K562 (cell line): ENCODE measurements around the gene HEATR9. TPM values are rescaled to one million over a fixed set of nuclear protein-coding genes. Genes with fewer than 3 reads are reported as not detected.

Source experiments
- CEBPB ChIP-seq: fragments of 450-650 bp; IDR thresholded peaks from 2 replicates; pipeline ENCODE4 v1.6.1; 2016; ENCODE audit warnings: missing genetic modification characterization, missing compliant biosample characterization
- CREB1 ChIP-seq, 2 experiments: sonication (generic) in 1 of 2; formaldehyde crosslinking in 1 of 2; IDR thresholded peaks; 2 replicates each; pipeline versions ENCODE4 v1.6.1 to v1.8.0; 2012 to 2022; ENCODE audit warnings: inconsistent platforms in 1 of 2, mild to moderate bottlenecking in 1 of 2, missing genetic modification reagents in 1 of 2, moderate library complexity in 1 of 2
- DMBX1 ChIP-seq: fragments of 250-450 bp; sonication (Bioruptor Pico); IDR thresholded peaks from 2 replicates; pipeline ENCODE4 v1.8.0; 2022; ENCODE audit warnings: inconsistent platforms, mild to moderate bottlenecking, moderate library complexity, borderline replicate concordance
- GATA2 ChIP-seq: sonication (generic); formaldehyde crosslinking; IDR thresholded peaks from 2 replicates; pipeline ENCODE4 v1.4.0; 2020; ENCODE audit warnings: mild to moderate bottlenecking, missing genetic modification reagents
- NCOA4 ChIP-seq: fragments of 450-650 bp; IDR thresholded peaks from 2 replicates; pipeline ENCODE4 v1.6.1; 2018; ENCODE audit warnings: mild to moderate bottlenecking; ENCODE audit not compliant: partially characterized antibody
- NFIC ChIP-seq: fragments of 450-650 bp; IDR thresholded peaks from 2 replicates; pipeline ENCODE4 v1.6.1; 2017; ENCODE audit warnings: mild to moderate bottlenecking, inconsistent platforms
- RREB1 ChIP-seq: fragments of 250-450 bp; sonication (Bioruptor Pico); IDR thresholded peaks from 2 replicates; pipeline ENCODE4 v1.4.0; 2020
- USF2 ChIP-seq: sonication (generic); formaldehyde crosslinking; IDR thresholded peaks from 2 replicates; pipeline ENCODE4 v1.5.0; 2020; ENCODE audit warnings: missing genetic modification reagents
- ZNF311 ChIP-seq: fragments of 250-450 bp; sonication (Bioruptor Pico); IDR thresholded peaks from 2 replicates; pipeline ENCODE4 v1.4.0; 2020; ENCODE audit warnings: mild to moderate bottlenecking, moderate library complexity
- ZNF407 ChIP-seq: fragments of 450-650 bp; IDR thresholded peaks from 2 replicates; pipeline ENCODE4 v1.6.1; 2016; ENCODE audit warnings: low read depth
- ZNF583 ChIP-seq: fragments of 250-450 bp; sonication (Bioruptor Pico); IDR thresholded peaks from 2 replicates; pipeline ENCODE4 v1.4.0; 2020
- polyA plus RNA-seq, 8 experiments: library from polyadenylated mRNA; depleted of rRNA in 4 of 8; stranded (reverse) in 5 of 8; unstranded in 3 of 8; fragments of >200 nt; fragmentation: Nextera tagmentation in 2 of 8; fragmentation: Illumina TruSeq in 1 of 8; extraction: Ambion mirVana in 2 of 8; extraction: Trizol in 1 of 8; gene quantifications; 2 replicates each; pipeline versions ENCODE4 v1.2.1 to v1.2.3, GENCODE V29; 2011 to 2014; ENCODE audit warnings: inconsistent platforms in 1 of 8, missing spikeins in 1 of 8
- total RNA-seq, 7 experiments: library from RNA; depleted of rRNA in 6 of 7; stranded (reverse); fragments of >200 nt in 6 of 7; fragmentation: Illumina TruSeq in 2 of 7; extraction: Trizol in 2 of 7; gene quantifications; 2 replicates each; pipeline versions ENCODE4 v1.2.1 to v1.2.3, GENCODE V29; 2011 to 2021; ENCODE audit warnings: low replicate concordance in 1 of 7

The HEATR9 gene
- total and polyA plus RNA-seq, 9 of the 15 experiments (the other 6 are each of a cell fraction or from before 2014, with no cell fraction given), result not detected

GRCh38 chr17:35898283-35899070 lies 29.8 kb upstream of the HEATR9 start (continued):
- no peak for TF ChIP-seq ZNF407
- 0 out of 2 replicates have a peak, but pooled peaks have one; percentile 24 for TF ChIP-seq ZNF311 (CRISPR knock-in tag)
- TF ChIP-seq CEBPB (tag), result peak; percentile 40; the same call in 1 of the 2 replicates
- TF ChIP-seq RREB1, result 0 out of 2 replicates have a peak, but pooled peaks have one; percentile 37
- TF ChIP-seq CREB1 (IDR thresholded peaks at IDR 0.05), result no peak
- TF ChIP-seq CREB1 (CRISPR knock-in tag; IDR thresholded peaks at IDR 0.05), result no peak
- peak; percentile 45; the same call in 1 of the 2 replicates for TF ChIP-seq NFIC
- peak; percentile 68 for TF ChIP-seq USF2 (CRISPR knock-in tag)
- TF ChIP-seq GATA2 (CRISPR knock-in tag), result no peak
- TF ChIP-seq DMBX1 (CRISPR knock-in tag), result 0 out of 2 replicates have a peak, but pooled peaks have one; percentile 28
- no peak for TF ChIP-seq ZNF583
- TF ChIP-seq NCOA4, result no peak
